Karpas-422 (cell line): ENCODE data around the gene TFF1. TPM values are rescaled to one million over a fixed set of nuclear protein-coding genes. Genes with fewer than 3 reads are reported as not detected.

ENCODE experiments used
- DNase-seq: peaks from one replicate; pipeline ENCODE4 v3.0.0-alpha.2; 2015
- H2AFZ ChIP-seq: fragments of 200-600 bp; sonication (generic); 2 replicates; pipeline ENCODE4 v1.6.1; 2014; ENCODE audit warnings: antibody characterized with exemption, low read length, mixed read lengths
- H3K27ac ChIP-seq: fragments of 200-600 bp; sonication (generic); 2 replicates; pipeline ENCODE4 v1.5.1; 2014; ENCODE audit warnings: mild to moderate bottlenecking, low read length, moderate library complexity
- H3K27me3 ChIP-seq: fragments of 200-600 bp; sonication (generic); 2 replicates; pipeline ENCODE4 v1.6.1; 2014; ENCODE audit warnings: low read length, mixed read lengths
- H3K36me3 ChIP-seq: fragments of 200-600 bp; sonication (generic); 2 replicates; pipeline ENCODE4 v1.6.1; 2014; ENCODE audit warnings: low read length, mixed read lengths; ENCODE audit not compliant: insufficient read depth
- H3K4me1 ChIP-seq: fragments of 200-600 bp; sonication (generic); 2 replicates; pipeline ENCODE4 v1.6.1; 2014; ENCODE audit warnings: mild to moderate bottlenecking, low read length, mixed read lengths
- H3K4me2 ChIP-seq: fragments of 200-600 bp; sonication (generic); 2 replicates; pipeline ENCODE4 v1.6.1; 2014; ENCODE audit warnings: low read length, low read depth, mild to moderate bottlenecking; ENCODE audit not compliant: poor library complexity, severe bottlenecking
- H3K4me3 ChIP-seq: fragments of 200-600 bp; sonication (generic); 2 replicates; pipeline ENCODE4 v1.5.1; 2014; ENCODE audit warnings: mild to moderate bottlenecking, antibody characterized with exemption, low read length, mixed read lengths
- H3K79me2 ChIP-seq: fragments of 200-600 bp; sonication (generic); 2 replicates; pipeline ENCODE4 v1.6.1; 2014; ENCODE audit warnings: mild to moderate bottlenecking, low read length, mixed read lengths
- H3K9ac ChIP-seq: fragments of 200-600 bp; sonication (generic); 2 replicates; pipeline ENCODE4 v1.6.0; 2014; ENCODE audit warnings: low read length
- H3K9me2 ChIP-seq: fragments of 200-600 bp; sonication (generic), shearing (Covaris generic); replicated peaks from 2 replicates; pipeline ENCODE4 v1.6.0; 2014; ENCODE audit warnings: mild to moderate bottlenecking, low read length, moderate library complexity; ENCODE audit not compliant: insufficient read depth
- H3K9me3 ChIP-seq: fragments of 300-700, 200-600 bp; sonication (generic); 2 replicates; pipeline ENCODE4 v1.6.1; 2014; ENCODE audit warnings: low read length, mixed read lengths
- H4K20me1 ChIP-seq: fragments of 200-600 bp; sonication (generic); 2 replicates; pipeline ENCODE4 v1.6.1; 2014; ENCODE audit warnings: mild to moderate bottlenecking, antibody characterized with exemption, low read length, low read depth; ENCODE audit not compliant: insufficient read depth
- total RNA-seq: library from RNA; depleted of rRNA; stranded (reverse); fragments of >200 nt; shearing (Covaris generic); gene quantifications from 2 replicates; pipeline ENCODE4 v1.2.3, GENCODE V29; 2014; ENCODE audit warnings: low replicate concordance

The TFF1 gene
- total RNA-seq, 1 experiment from 2014 or later, result not detected

DNA sequence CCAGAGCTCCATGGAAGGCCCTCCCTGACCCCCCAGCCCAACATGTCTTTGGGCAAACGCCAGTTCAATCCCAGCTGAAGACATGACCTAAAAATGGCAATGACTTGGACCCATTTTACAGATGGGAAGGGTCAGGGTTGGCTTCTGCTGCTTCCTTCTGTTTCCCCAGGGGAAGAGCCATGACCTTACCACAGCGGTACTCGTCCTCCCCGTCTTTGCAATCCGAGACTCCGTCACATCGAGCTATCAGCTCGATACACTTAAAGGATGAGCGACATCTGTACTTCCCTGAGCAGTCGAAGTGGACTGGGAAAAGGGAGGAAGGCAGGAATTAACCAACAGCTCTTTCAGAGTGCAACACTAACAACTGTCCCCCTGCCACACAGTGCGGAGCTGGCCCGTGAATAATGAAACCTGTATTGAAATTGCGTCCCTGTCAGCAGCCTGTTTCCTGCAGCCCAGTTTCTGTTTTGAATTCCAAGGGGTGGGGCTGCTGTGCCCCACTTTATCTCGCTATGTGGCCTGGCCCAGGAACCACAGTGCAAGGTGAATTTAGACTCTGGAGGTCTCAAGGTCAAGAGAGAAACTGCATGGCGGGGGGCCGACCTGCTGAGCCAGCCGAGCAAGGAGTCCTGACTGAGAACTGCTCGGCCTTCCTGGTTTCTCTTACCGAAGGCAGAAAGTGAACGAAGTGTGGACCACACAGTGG is 22.6 kb upstream of the TFF1 start:
- no peaks in the 10 kb centered on the region for H3K9me3 ChIP-seq
- H3K9me2 ChIP-seq, result no peaks in the 10 kb centered on the region
- no peak for DNase-seq
- no peak overlapping the region for H2AFZ ChIP-seq
- no peak overlapping the region for H3K4me2 ChIP-seq
- no peak overlapping the region for H3K9ac ChIP-seq
- H3K4me3 ChIP-seq, result no peak overlapping the region
- no peak overlapping the region for H3K27ac ChIP-seq
- H4K20me1 ChIP-seq, result no peaks in the 10 kb centered on the region; the same call in 1 of the 2 replicates
- H3K36me3 ChIP-seq, result no peaks in the 10 kb centered on the region
- no peaks in the 10 kb centered on the region for H3K27me3 ChIP-seq
- H3K79me2 ChIP-seq, result no peaks in the 10 kb centered on the region
- H3K4me1 ChIP-seq, result peaks cover 24% of the 10 kb centered on the region

DNA sequence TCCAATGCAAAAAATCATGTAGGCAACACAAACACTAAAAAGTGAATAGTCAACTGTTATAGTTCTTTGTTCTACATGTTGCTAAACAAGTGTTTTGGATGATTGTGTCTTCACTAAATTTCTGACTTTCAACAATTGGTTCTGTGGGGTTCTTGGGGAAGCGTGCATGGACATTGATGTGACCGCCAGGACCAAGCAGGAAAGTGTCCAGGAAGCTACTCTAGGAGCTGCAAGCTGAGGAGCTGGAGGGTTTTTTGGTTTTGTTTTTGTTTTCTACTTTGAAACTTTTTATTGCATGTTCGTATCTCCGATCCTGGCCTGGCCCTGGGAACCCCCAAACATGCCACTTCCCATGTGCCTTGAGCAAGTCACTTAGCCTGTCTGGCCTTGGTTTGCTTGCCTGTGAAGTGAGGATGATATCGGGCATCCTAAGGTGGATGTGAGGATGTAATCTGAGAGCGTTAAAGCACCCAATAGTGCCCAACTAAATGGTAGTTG is 21.6 kb upstream of the TFF1 start:
- no peak overlapping the region for H2AFZ ChIP-seq
- H3K9me3 ChIP-seq, result no peaks in the 10 kb centered on the region
- no peak for DNase-seq
- H3K36me3 ChIP-seq, result no peaks in the 10 kb centered on the region
- no peaks in the 10 kb centered on the region for H3K27me3 ChIP-seq
- H3K27ac ChIP-seq, result no peak overlapping the region
- H3K4me2 ChIP-seq, result no peak overlapping the region
- no peaks in the 10 kb centered on the region for H3K79me2 ChIP-seq
- H3K4me3 ChIP-seq, result no peak overlapping the region
- no peaks in the 10 kb centered on the region; the same call in 1 of the 2 replicates for H4K20me1 ChIP-seq
- H3K9me2 ChIP-seq, result no peaks in the 10 kb centered on the region
- no peak overlapping the region for H3K9ac ChIP-seq
- H3K4me1 ChIP-seq, result peaks cover 19% of the 10 kb centered on the region

DNA sequence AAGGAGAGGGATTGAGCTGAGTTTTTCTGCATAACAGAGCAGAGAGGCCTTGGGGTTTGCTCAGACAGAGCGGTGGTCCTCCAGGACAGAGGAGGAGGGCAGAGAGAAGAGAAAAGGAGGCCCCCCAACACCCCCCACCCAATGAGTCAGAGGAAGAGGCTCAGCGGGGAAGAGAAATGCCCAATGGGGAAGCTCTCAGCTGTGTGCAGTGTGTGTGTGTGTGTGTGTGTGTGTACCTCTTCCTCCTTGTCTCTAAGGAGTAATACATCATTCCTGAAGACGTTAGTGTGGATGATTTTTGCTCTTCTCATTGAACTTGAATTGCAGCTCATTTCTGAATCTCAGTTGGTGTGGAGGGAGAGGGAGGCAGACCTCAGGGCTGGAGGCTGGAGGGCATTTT is 20.8 kb upstream of the TFF1 start:
- Histone ChIP-seq H4K20me1 (no peaks in the 10 kb centered on the region; the same call in 1 of the 2 replicates), H3K4me2 (no peak overlapping the region)

DNA sequence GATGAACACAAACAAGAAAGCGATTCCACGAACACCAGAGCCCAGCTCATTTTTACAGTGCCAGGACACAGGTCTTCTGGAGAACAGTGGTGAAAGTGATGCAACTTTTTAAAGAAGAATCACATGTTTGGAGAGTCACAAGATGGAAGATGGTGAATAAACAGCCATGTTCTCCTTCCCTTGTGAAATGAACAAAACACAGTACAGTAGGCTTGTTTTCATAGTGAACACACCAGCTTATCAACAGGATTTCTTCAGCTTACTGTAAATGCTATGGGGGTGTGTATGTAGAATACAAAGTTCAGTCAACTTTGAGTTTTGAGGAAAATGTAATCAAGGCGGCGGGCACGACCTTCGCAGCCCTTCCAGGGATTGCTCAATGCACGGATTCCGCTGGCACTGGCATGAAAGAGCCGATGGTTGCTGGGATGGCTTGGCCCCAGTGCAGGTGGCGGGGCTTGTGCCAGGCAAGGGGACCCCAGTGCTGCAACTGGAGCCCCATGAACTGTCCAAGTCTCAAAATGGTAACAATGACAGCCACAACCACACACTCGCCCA is 19.8 kb upstream of the TFF1 start:
- H3K9me3 ChIP-seq, result peaks cover 9% of the 10 kb centered on the region; the same call in 1 of the 2 replicates
- no peaks in the 10 kb centered on the region; the same call in 1 of the 2 replicates for H3K36me3 ChIP-seq
- H3K4me2 ChIP-seq, result no peak overlapping the region
- peaks cover 16% of the 10 kb centered on the region for H3K4me1 ChIP-seq
- H3K79me2 ChIP-seq, result no peaks in the 10 kb centered on the region
- H2AFZ ChIP-seq, result no peak overlapping the region
- no peak overlapping the region for H3K27ac ChIP-seq
- no peak overlapping the region for H3K9ac ChIP-seq
- no peaks in the 10 kb centered on the region; the same call in 1 of the 2 replicates for H4K20me1 ChIP-seq
- no peak for DNase-seq
- H3K9me2 ChIP-seq, result no peaks in the 10 kb centered on the region
- no peak overlapping the region for H3K4me3 ChIP-seq
- no peaks in the 10 kb centered on the region for H3K27me3 ChIP-seq

More for the DNA sequence above, 20.8 kb upstream of the TFF1 start:
- Histone ChIP-seq H3K27ac (no peak overlapping the region), H3K9ac (no peak overlapping the region), H2AFZ (no peak overlapping the region), H3K4me3 (no peak overlapping the region), H3K36me3 (no peaks in the 10 kb centered on the region; the same call in 1 of the 2 replicates), H3K27me3 (no peaks in the 10 kb centered on the region), H3K4me1 (peaks cover 16% of the 10 kb centered on the region), H3K79me2 (no peaks in the 10 kb centered on the region), H3K9me3 (peaks cover 2% of the 10 kb centered on the region; the same call in 1 of the 2 replicates), H3K9me2 (no peaks in the 10 kb centered on the region)
- DNase-seq, result no peak

GRCh38 chr21:42385619-42386018 is 19.3 kb upstream of the TFF1 start:
- Histone ChIP-seq H4K20me1 (no peaks in the 10 kb centered on the region; the same call in 1 of the 2 replicates), H3K9me2 (no peaks in the 10 kb centered on the region), H3K9me3 (peaks cover 9% of the 10 kb centered on the region; the same call in 1 of the 2 replicates), H3K27ac (no peak overlapping the region), H2AFZ (no peak overlapping the region), H3K79me2 (no peaks in the 10 kb centered on the region), H3K4me2 (no peak overlapping the region), H3K4me3 (no peak overlapping the region), H3K36me3 (no peaks in the 10 kb centered on the region; the same call in 1 of the 2 replicates), H3K27me3 (no peaks in the 10 kb centered on the region), H3K4me1 (peaks cover 16% of the 10 kb centered on the region), H3K9ac (no peak overlapping the region)
- no peak for DNase-seq

GRCh38 chr21:42384989-42385388 is 18.7 kb upstream of the TFF1 start:
- Histone ChIP-seq H3K27ac (no peak overlapping the region), H3K4me1 (peaks cover 17% of the 10 kb centered on the region), H3K4me3 (no peak overlapping the region), H2AFZ (no peak overlapping the region), H4K20me1 (no peaks in the 10 kb centered on the region; the same call in 1 of the 2 replicates), H3K9ac (no peak overlapping the region), H3K4me2 (no peak overlapping the region), H3K9me3 (peaks cover 9% of the 10 kb centered on the region; the same call in 1 of the 2 replicates), H3K27me3 (no peaks in the 10 kb centered on the region), H3K9me2 (no peaks in the 10 kb centered on the region), H3K36me3 (no peaks in the 10 kb centered on the region; the same call in 1 of the 2 replicates), H3K79me2 (no peaks in the 10 kb centered on the region)
- DNase-seq, result no peak

- no peak overlapping the region for H3K9ac ChIP-seq
- no peak overlapping the region for H3K27ac ChIP-seq
- H3K4me2 ChIP-seq, result peak overlapping the region; percentile 14
These were observed 18.0 kb upstream of the TFF1 start for GRCh38 chr21:42384156-42384945.

More at GRCh38 chr21:42384156-42384945, 18.0 kb upstream of the TFF1 start:
- H3K36me3 ChIP-seq, result no peaks in the 10 kb centered on the region; the same call in 1 of the 2 replicates
- peaks cover 23% of the 10 kb centered on the region for H3K4me1 ChIP-seq
- H3K9me3 ChIP-seq, result peaks cover 9% of the 10 kb centered on the region; the same call in 1 of the 2 replicates
- no peaks in the 10 kb centered on the region for H3K27me3 ChIP-seq
- no peak overlapping the region for H2AFZ ChIP-seq
- H4K20me1 ChIP-seq, result no peaks in the 10 kb centered on the region; the same call in 1 of the 2 replicates
- no peaks in the 10 kb centered on the region for H3K79me2 ChIP-seq
- H3K9me2 ChIP-seq, result no peaks in the 10 kb centered on the region
- peak; percentile 70 for DNase-seq
- H3K4me3 ChIP-seq, result no peak overlapping the region
